22Rv1 (cell line): Measurements from ENCODE around the gene KCNK6.

Experiments
- ZFX ChIP-seq: fragments of 450-650 bp; IDR thresholded peaks from 2 replicates; pipeline ENCODE4 v1.6.1; 2017; ENCODE audit warnings: antibody characterized with exemption, borderline replicate concordance
- TF ChIP-seq, protein P1 (sequence below): fragments of 450-650 bp; IDR thresholded peaks from 2 replicates; pipeline ENCODE4 v1.5.1; 2017; ENCODE audit warnings: mild to moderate bottlenecking

DNA sequence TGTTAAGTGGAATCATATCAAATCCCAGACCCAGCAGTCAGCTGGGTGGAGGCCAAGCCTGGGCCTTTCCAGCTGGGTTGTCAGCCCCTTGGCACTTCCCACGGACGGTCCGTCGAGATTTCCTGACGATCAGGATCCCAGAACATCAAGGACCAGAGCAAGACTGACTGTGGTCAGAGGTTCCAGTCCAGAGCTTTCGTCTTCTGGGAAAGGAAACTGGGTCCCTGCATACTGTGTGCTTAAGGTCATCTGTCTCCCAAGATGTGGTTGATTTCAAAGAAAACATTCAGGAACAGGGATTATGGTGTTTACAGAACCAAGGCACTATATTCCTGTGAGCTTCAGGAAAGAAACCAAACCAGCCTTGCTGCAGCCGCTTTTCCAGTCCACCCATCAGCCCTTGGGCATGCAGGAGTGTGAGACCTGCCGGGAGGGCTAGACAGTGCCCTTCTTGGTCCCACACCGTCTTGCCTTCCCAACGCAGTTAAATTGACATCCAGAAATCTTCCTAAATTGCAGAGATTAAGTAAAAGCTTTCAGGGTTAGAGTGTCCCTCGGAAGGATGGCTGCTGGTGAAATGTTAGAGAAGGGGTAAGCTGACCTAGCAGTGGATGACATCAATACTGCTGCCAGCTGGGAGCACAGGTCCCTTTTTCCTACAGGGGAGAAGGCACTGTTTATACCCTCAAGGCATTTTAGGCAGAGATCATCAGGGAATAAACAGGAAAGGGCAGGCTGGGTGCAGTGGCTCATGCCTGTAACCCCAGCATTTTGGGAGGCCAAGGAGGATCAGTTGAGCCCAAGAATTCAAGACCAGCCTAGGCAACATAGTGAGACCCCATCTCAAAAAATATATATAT, 20.6 kb upstream of the KCNK6 start:
- TF ChIP-seq, protein P1, sequence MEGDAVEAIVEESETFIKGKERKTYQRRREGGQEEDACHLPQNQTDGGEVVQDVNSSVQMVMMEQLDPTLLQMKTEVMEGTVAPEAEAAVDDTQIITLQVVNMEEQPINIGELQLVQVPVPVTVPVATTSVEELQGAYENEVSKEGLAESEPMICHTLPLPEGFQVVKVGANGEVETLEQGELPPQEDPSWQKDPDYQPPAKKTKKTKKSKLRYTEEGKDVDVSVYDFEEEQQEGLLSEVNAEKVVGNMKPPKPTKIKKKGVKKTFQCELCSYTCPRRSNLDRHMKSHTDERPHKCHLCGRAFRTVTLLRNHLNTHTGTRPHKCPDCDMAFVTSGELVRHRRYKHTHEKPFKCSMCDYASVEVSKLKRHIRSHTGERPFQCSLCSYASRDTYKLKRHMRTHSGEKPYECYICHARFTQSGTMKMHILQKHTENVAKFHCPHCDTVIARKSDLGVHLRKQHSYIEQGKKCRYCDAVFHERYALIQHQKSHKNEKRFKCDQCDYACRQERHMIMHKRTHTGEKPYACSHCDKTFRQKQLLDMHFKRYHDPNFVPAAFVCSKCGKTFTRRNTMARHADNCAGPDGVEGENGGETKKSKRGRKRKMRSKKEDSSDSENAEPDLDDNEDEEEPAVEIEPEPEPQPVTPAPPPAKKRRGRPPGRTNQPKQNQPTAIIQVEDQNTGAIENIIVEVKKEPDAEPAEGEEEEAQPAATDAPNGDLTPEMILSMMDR = no peak
- TF ChIP-seq ZFX = no peak
